A204.1 (cell line): ENCODE results near the gene UNC5C.
A peak's percentile ranks its signal among the peaks of the same experiment; 100 is the strongest.

Source experiments
- FAIRE-seq: peaks from 2 replicates; lab custom pipeline; 2012; peaks lifted over from hg19 to GRCh38; lab: Jason Lieb, UNC

Gene UNC5C

DNA sequence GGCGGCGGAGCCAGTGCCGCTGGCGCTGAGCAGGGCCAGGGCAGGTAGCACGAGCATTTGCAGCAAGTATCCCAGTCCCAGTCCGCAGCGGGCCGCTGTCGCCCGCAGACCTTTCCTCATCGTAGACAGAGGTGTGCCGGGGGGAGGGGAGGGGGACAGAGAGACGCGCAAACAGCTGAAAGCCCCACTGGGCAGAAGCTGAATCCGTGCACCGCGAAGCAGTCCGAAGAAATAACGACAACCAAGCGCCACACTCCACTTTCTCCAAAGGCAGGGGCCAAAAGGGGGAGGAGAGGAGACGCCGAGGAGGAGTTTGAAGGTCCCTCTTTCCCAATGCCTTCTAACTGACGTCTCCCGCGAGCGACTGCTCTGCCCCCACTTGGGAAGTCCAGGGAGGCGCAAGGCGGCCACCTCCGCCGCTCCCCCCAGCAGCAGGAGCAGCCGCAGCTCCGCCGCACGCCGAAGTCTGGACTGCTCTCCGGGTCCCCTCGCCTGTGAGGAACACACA lies at the start of gene UNC5C:
Gene UNC5C, minus strand, starts transcription at position 236 of the 508 bp plus-strand sequence.
- FAIRE-seq = peak; percentile 94

DNA sequence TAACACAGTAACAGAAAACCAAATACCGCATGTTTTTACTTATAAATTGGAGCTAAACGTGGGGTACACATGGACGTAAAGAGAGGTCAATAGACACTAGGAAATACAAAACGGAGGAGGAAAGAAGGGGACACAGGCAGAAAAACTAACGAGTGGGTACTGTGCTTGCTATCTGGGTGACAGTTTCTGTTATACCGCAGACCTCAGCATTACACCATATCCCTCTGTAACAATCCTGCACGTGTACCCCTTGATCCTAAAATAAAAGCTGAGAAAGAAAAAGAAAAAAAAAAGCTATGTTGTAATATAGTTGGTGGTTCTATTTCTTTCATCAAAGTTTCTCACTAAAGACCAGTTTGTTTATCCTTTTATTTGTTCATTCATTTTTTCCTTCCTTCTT lies 47.9 kb upstream of the UNC5C start:
- no peak for FAIRE-seq

DNA sequence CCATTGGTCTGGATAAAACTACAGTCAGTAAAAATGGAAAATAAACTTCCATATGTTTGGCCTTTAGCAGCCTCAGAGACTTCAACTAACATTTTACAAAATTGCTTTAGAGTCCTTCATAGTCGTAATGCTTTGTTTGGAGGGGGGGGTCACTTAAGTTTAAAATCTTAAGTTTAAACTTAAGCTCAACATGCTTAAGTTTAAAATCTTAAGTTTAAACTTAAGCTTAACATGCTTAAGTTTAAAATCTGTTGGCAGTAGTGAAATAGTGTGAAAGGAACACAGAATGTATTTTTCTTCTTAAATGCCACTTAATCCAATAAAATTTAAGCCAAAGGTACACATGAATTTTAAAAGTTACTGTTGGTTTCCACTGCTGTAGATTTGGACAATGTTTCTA lies 45.9 kb upstream of the UNC5C start:
- no peak for FAIRE-seq

DNA sequence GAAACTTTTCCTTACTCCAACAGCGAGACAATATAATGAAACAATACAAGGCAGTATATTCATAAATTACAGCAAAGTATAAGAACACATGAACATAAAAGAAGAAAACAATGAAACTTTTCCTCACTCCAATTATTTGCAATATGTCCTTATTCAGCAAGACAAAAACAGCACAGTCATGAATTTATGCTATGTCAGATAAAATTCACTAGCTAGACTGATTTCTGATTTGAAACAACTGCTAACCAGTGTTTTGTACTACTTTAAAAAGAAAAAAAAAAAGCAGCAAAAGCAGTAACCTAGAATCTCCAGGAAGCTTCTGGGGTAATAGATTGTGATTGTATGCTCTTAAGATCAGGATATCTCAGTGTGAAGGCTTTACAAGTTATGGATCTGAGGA lies 45.2 kb upstream of the UNC5C start:
- FAIRE-seq = no peak

DNA sequence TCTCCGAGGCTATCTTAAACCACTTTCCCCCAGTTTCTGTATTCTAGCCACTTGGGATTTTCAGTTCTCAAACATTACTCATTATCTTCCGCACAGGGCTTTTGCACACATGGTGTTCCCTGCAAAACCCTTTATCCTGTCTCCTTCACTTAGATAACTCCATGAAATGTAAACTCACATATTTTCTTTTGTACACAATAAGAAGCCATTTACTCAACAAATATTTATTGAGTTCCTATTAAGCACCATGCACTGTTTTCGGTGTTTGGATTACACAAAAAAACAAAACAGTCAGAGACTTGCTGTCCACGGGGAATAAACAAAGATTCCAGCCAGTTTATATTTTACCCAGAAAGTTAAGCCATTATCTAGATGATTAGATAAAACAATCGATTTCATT lies 42.5 kb upstream of the UNC5C start:
- no peak for FAIRE-seq

DNA sequence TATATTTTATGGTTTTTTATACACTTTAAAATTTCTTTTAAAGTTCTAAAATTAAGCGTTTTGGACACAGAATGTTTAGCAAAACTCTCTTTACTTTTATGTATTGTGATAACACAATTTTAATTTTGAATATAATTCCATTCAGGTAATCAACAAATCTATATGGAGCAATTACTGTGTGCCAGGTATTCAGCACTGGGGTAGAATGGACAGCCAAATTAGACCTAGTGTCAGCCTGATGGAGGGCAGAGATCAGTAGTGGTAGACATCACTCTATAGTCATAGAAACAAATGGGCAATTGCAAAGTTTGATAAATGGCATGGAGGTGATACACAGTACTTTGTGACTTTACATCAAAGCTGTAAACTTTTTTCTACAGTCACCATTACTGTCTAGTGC lies 41.8 kb upstream of the UNC5C start:
- no peak for FAIRE-seq

DNA sequence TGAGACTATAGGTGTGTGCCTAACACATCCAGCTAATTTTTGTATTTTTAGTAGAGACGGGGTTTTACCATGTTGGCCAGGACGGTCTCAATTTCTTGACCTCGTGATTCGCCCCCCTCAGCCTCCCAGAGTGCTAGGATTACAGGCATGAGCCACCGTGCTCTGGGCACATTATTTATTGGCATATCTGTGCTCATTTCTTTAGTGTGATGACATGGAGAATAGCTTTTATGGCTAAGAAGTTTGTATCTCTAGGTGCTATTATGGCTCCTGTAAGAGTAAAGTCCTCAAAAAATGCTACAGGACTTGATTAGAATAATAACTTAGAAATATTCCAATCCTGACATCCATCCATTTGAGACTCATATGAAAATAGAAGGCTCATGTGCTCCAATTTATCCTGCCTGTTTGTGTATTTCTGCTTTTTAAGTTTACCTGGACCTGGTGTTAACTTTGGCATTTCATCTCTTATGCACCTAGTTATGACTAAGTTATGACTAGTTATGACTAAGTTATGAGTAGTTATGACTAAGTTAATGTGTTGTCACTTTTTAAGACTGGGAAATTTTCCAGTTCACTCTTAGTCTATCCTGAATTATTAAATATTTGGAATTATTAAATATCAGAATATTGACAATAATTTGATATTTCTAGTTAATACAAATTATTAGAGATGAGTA lies 36.4 kb upstream of the UNC5C start:
- peak; percentile 74 for FAIRE-seq

DNA sequence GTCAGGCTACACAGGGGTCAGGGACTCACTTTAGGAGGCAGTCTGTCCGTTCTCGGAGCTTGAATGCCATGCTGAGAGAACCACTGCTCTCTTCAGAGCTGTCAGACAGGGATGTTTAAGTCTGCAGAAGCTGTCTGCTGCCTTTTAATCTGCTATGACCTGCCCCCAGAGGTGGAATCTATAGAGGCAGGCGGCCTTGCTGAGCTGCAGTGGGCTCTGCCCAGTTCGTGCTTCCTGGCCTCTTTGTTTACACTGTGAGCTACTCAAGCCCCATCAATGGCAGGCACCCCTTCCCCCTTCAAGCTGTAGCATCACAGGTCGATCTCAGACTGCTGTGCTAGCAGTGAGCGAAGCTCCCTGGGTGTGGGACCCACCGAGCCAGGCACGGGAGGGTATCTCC lies 31.5 kb upstream of the UNC5C start:
- FAIRE-seq = no peak

DNA sequence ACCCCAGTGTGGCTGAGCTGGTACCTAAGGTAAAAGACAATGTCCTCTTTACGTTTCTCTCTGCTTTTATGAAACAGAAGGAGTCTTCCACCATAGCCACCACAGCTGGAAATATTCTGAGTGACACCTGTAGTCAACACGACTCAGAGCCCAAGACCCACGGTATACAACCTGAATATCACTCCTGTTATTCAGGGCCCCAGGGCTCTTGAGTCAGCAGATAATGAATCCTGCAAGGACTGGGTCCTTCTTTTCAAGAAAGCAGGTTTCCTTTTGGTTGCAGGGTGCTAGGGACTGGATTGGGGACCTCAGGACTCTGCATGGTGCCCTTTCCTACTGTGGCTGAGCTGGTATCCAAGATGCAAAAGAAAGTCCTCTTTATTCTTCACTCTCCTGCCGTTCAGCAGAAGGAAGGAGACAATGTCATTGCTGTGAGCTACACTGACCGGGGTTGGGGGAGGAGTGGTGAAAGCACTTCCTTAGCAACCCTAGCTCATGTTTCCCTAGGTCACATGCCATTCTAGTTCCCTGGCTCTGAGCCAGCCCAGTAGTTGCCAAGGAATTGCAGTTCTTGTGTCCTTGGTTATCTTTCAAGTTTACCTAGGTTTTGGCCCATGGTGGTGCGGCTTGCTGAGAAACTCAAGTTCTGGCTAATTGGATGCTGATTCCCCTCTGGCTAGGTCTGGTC lies 23.7 kb upstream of the UNC5C start:
- FAIRE-seq = no peak

DNA sequence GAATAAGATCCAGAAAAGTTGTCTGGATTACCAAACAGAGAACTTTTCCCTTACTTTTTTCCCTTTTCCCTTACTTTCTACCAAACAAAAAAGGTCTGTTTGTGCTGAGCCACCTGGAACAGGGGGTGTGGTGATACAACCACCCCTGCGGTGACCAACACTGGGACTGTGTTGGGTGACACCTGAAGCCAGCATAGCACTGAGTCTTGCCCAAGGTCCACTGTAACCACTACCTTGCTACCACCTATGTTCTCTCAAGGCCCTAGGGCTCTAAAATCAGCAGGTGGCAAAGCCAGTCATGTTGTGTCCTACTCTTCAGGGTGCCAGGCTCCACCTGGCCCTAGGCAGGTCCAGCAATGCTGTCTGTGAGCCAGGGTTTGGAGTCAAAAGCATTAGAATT lies 22.8 kb upstream of the UNC5C start:
- FAIRE-seq = no peak

DNA sequence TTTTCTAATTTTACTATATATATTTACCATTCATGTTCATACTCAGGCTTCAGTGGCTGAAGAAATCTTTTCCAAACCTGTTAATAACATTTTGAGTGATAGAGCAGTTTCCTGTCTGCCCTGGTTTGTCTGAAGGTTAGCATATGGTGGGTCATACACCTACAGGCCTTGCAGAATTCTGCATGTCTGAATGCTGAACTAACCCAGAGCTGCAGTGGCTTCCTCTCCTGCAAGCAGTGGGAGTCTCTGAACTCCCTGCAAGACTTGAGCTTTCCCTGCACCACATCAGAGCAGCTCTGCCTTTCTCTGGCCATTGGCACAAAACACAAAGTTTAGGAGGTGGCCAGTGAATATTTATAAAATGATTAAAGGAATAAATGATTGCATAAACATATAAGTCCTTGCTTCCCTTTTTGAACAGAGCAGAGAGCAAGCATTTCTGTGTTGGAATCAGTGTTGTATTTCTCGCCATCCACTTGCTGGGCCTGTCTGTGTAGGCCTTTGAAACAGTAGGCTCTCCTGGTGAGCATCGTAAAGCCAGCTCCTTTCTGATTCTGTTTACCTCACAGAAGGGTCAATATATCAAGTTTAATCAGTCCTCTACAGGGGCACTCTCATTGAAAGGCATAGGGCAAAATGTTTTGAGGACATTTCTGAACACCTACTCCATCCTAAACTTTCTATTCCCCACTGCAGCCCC lies 15.0 kb upstream of the UNC5C start:
- no peak for FAIRE-seq

DNA sequence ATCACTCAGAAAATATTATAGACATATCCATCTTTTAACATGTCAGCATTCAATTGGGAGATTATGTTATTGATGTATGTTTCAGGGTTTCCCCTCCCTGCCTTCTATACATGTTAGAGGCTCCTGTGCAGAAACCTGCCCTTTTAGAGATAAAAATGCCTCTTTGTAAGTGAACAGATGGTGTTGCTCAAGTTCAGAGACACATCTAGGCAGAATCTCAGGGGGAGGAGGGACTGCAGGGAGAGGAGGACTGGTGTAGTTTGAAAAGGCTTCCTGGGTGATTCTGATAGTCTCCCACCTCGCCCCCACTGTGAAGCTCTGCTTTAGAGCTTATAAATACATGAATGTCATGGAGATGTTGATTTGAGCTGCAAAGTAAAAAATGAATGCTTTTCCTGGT lies 12.0 kb upstream of the UNC5C start:
- no peak for FAIRE-seq

DNA sequence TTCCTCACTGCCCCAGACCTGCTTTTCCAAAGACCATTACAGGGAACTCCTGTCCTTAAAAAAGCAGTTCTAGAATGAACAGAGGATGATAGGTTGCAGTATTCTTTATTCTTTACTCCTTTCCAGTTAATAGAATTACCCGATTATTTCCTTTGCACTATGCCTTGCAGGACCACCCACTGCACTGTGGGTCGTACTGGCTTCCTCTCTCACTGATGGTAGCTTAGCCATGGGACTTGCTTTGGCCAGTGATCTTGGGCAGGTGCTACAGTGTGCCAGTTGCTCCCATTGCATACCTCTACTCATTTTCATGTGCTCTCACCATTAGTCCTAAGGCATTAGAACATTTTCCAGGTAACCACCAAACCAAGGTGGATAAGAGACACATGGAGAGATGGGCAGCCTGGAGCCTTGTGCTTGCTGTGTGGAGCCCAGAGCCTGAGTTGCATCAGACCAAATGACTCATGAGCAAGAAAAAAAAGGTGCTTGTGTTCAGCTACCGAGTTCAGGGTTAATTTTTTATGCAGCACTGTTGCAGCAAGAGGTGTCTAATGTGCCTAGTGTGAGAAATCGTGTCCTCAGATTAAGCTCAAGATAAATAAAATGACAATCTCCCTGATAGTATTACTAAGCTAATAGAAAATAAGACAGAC lies 7.6 kb upstream of the UNC5C start:
- FAIRE-seq = no peak

DNA sequence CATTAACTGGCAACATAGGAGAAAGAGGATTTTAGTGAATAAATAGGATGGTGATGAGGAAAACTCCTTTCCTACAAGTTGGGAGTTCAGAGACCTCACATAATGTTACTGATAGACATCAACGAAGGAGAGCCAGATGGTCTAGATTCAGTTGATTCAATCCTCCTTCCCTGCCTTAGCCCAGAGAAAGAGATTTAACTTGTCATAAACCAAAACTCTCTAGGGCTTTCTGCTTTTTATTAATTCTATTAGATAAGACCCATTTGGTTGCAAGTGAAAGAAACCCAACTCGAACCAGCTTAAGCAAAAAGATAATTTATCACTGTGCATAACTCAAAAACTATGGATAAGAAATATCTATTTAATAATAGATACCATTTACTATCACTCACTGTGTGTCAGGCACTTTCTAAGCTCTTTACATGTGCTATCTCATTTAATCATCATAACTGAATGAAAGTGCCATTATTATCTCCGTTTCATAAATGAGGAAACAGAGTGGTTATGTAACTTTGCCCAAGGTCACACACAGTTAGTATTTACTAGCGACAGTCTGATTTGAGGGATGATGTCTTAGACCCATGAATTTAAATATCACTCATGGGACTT lies 4.3 kb upstream of the UNC5C start:
- no peak for FAIRE-seq

DNA sequence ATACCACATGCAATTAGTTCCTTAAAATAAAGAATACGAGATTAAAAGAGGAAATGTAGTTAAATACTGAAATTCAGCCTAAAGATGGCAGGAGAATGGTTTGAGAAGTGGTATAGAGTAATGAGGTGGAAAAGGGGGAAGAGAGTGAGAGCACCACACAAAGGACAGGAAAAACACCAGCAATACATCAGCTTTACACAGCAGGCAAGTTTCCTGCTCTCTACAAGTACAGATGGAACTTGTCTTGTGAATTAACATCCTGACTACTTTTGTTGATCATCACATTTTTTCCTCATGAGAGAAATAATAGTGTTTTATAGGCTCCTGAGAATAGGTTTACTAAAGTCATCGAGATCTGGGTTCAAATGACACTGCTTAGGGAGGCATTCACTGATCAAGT lies 2.9 kb upstream of the UNC5C start:
- no peak for FAIRE-seq

DNA sequence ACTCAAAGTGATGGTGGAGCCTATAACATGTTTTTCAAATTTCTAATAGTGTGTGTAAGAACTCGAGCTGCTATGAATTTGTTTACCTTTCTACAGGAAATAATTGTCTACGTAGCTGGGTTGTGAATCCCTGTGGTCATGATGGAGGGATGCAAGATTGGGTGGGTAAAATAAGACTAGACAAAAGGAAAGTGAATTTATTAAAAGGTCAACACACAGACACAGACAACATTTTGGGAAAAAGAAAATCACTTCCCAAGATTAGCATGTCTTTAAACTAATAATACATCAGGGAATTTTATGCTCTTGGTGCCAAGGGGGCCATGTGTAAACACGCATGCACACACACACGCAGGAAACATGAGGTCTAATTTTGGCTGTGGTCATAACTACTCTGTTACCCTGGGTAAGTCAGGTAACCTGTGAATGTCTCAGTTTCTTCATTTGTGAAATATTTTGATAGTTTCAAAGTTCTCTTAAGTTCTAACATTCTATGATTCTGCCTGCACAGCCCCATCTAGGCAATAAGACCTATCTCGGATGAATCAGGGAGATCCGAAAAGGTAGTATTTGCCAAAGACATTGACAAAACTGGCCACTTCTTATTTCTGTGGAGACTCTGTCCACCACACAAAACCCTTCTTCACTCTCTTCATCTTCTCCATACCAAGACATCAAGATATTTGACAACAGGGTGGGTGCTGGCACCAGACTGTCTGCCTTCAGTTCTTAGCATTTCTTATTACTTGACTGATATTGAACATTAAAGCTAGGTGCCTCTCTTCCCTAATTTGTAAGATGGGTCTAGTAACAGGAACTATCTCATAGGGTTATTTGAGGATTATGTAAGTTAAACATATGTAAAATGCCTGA lies 1.6 kb upstream of the UNC5C start:
- FAIRE-seq = no peak

DNA sequence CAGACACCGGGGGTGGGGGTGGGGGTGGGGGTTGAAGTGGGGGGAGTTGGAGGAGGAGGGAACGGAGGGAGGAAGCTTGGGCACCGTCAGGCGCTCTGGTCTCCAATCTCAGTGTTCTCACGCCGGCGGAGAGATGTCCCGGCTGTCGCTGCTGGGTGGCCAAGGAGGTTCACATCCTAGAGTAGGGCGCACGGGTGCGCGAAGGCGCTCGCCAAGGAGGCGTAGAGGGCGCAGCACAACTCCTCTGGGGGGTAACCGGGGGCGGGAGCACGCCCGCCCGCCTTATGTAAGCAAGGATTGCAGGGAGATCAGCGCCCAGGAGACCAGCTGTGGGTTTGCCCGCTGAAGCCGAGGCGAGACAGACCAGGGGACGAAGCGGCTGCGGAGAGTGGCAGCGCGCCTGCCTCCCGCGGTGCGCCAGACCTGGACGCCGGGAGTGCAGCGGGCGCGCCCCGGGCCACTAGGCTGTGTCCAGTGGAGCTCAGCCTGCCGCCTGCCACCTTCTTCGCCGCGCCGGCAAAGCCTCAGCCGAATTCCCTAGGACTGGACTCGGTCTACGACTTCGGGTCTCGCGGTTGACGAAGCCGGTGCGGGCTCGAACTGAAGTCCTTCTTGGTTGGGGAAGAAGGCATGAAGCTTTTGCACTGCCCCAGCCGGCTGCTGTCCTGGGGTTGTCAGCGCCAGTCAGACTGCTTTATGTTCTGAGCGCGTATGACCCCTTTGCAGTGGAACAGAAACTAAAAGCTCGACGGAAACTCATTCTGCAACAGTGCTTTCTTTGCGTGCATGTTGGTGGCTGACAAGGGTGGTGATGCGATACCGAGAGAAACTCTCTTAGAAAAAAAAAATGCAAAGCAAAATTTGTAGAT lies 707 bp upstream of the UNC5C start:
- no peak for FAIRE-seq

DNA sequence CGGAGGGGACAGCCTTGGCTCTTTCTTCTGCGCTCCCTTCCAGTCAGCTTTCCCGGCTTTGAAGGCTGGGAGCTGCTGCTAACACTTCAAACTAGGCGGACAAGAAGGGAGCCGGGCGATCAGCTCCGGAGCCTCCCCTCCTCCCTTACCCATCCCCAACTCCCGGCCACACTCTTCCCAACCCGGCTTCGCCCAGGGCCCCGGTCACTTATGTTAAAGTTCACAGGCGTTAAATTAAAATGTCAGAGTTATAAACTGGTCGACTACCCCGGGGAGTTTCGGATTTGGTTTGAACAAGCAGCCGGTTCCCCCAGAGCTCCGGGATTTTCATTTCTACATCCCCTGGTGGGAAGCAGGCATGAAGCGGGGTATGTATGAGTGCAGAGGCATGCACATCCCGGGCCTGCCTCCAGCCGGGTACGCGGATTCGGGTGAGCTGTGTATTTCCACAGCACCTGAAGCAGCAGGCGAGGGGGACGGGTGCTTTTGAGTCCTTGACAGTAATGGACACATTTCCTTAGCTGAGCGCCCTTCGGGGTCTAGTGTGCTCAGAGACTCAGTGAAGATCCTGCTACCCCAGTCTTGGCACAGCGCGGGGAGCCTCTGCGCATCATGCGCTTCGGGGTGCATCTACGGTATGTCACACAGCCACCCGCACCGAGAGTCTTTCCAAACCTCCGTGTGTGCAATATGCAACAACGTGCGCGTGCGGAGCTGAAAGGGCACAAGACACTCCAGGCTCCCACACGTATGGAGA lies 880 bp downstream of the UNC5C start:
- no peak for FAIRE-seq

DNA sequence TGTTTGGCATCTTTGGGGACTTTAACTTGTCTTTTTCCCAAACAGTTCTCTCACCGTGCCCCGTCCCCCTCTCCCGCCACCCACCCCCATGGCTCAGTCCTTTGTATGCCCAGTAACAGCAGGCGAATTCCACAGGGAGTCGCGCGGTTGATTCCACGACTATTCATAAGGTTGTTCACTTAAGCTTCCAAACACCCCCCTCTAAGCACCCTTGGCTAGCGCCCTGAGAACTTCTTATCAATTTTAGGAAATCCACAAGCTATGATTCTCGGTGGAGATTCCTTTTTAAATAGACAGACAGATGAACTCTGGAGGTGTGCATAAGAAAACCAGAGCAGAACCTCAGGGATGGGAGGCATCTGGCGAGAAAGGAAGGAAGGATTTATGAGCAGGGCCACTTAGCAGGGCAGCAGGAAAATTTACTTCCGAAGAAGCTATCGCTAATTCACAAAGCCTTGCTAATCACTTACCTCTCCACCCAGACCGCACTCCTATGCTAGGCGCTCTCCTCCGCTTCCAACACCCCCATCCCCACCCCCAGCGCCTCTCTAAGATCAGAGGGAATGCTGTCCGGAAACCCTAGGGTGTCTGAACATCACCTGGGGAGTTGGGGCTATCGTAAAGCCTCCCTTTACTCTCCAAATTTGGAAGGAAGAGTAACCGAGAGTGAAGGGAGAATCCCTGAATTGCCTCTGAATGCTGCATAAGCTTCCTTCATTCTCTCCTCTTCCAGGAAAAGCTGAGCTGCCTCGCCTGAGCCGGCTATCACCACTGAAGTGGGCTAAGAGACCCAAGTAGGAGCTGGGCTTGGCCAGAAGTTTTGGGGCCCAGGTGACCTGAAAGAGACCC lies 1.7 kb downstream of the UNC5C start:
- no peak for FAIRE-seq
